ENCODE data around the gene TSEN34.
"Not testable (repeated sequence)": the region's sequence is repeated elsewhere in the genome, so short reads cannot be mapped to it uniquely, and the experiment has no call there.

Gene TSEN34

GRCh38 chr19:54218960-54219661 lies 28.0 kb downstream of the TSEN34 start:
- H2AFZ ChIP-seq: no peak overlapping the region
- H3K9me3 ChIP-seq (ENCODE audit: control insufficient read depth, low read length): no peaks in the 10 kb centered on the region
- no peaks in the 10 kb centered on the region for H3K79me2 ChIP-seq
- H3K36me3 ChIP-seq (ENCODE audit: control insufficient read depth, insufficient read depth, low read length): no peaks in the 10 kb centered on the region
- no peak overlapping the region for H3K4me3 ChIP-seq (ENCODE audit: low read depth, low read length)
- H3K27ac ChIP-seq: no peak overlapping the region
- no peaks in the 10 kb centered on the region for H3K27me3 ChIP-seq (ENCODE audit: control insufficient read depth, insufficient read depth, low read length)
- H3K4me1 ChIP-seq: no peaks in the 10 kb centered on the region
- no peak overlapping the region for H3K4me2 ChIP-seq (ENCODE audit: low read length)
- TF ChIP-seq CTCF (IDR thresholded peaks at IDR 0.05): no peak
- no peak overlapping the region for H3K9ac ChIP-seq

DNA sequence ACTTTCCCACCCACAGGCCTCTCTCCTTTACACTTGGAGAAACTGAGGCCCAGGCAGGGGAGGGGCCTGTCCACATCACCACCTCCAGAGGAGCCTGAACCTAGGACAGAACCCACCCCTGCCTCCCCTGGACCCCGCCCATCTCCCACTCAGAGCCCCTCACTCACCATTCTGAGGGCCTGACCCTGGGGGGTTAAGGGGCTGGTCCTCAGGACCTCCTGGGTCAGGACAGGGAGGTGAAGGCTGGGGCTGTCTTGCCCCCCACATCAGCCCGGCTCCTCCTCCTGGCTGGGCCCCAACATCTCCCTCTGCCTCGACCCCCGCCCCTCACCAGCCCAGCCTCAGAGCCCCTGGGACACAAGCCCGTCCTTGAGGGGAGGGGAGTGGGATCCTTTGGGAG lies 28.6 kb downstream of the TSEN34 start:
- H3K27ac ChIP-seq; H3K9ac ChIP-seq; H3K4me1 ChIP-seq; H3K9me3 ChIP-seq (ENCODE audit: control insufficient read depth, low read length); H3K4me2 ChIP-seq (ENCODE audit: low read length); H3K27me3 ChIP-seq (ENCODE audit: control insufficient read depth, insufficient read depth, low read length); H3K36me3 ChIP-seq (ENCODE audit: control insufficient read depth, insufficient read depth, low read length); H3K4me3 ChIP-seq (ENCODE audit: low read depth, low read length); H2AFZ ChIP-seq; H3K79me2 ChIP-seq: not testable (repeated sequence)

GRCh38 chr19:54221947-54222346 lies 30.8 kb downstream of the TSEN34 start:
- not testable (repeated sequence) for H3K4me2 ChIP-seq (ENCODE audit: low read length); H3K36me3 ChIP-seq (ENCODE audit: control insufficient read depth, insufficient read depth, low read length); H3K79me2 ChIP-seq; H3K9ac ChIP-seq; H3K27ac ChIP-seq; H3K4me3 ChIP-seq (ENCODE audit: low read depth, low read length); H3K9me3 ChIP-seq (ENCODE audit: control insufficient read depth, low read length); H3K4me1 ChIP-seq; H3K27me3 ChIP-seq (ENCODE audit: control insufficient read depth, insufficient read depth, low read length); H2AFZ ChIP-seq

GRCh38 chr19:54222474-54223276 lies 31.6 kb downstream of the TSEN34 start, which contains the start of gene LILRB3:
Gene LILRB3, minus strand, starts transcription at chr19:54223007. Its CDS starts 31 bp downstream, at chr19:54222976.
- H3K4me1 ChIP-seq; H3K27ac ChIP-seq; H3K36me3 ChIP-seq (ENCODE audit: control insufficient read depth, insufficient read depth, low read length); H3K4me2 ChIP-seq (ENCODE audit: low read length); H3K27me3 ChIP-seq (ENCODE audit: control insufficient read depth, insufficient read depth, low read length); H3K9ac ChIP-seq; H3K4me3 ChIP-seq (ENCODE audit: low read depth, low read length); H2AFZ ChIP-seq; H3K79me2 ChIP-seq; H3K9me3 ChIP-seq (ENCODE audit: control insufficient read depth, low read length): not testable (repeated sequence)

DNA sequence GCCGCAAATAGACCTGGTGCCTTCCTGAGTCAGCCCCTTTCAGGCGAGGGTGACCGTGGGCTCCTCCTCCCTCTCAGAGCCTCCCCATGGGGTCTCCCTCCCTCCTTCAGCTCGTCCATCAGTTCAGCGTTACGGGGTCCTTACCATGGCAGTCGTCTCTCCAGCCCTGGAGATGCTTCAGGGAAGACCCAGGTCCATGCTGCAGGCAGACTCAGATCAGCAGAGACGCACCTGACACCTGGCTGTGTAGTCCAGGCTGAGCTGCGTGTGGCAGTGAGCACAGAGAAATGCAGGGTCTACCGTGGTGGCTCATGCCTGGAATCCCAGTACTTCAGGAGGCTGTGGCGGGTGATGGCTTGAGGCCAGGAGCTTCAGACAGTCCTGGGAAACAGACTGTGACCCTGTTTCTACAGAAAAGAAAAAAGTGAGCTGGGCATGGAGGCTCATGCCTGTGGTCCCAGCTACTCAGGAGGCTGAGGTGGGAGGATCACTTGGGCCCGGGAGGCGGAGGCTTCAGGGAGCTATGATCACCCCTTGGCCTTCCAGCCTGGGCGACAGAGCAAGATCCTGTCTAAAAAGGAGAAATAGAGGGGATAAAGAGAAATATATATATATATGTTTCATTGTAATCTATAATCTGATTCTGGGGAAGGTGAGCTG lies 32.3 kb downstream of the TSEN34 start:
- H3K4me3 ChIP-seq (ENCODE audit: low read depth, low read length); H3K9me3 ChIP-seq (ENCODE audit: control insufficient read depth, low read length); H3K79me2 ChIP-seq; H3K4me1 ChIP-seq; H3K27ac ChIP-seq; H3K27me3 ChIP-seq (ENCODE audit: control insufficient read depth, insufficient read depth, low read length); H3K9ac ChIP-seq; H2AFZ ChIP-seq; H3K4me2 ChIP-seq (ENCODE audit: low read length); H3K36me3 ChIP-seq (ENCODE audit: control insufficient read depth, insufficient read depth, low read length): not testable (repeated sequence)

GRCh38 chr19:54223937-54224281 lies 32.8 kb downstream of the TSEN34 start:
- not testable (repeated sequence) for H3K36me3 ChIP-seq (ENCODE audit: control insufficient read depth, insufficient read depth, low read length); H3K9me3 ChIP-seq (ENCODE audit: control insufficient read depth, low read length); H3K4me1 ChIP-seq; H3K79me2 ChIP-seq; H3K27me3 ChIP-seq (ENCODE audit: control insufficient read depth, insufficient read depth, low read length); H2AFZ ChIP-seq; H3K4me3 ChIP-seq (ENCODE audit: low read depth, low read length); H3K27ac ChIP-seq; H3K4me2 ChIP-seq (ENCODE audit: low read length); H3K9ac ChIP-seq

- H3K4me2 ChIP-seq (ENCODE audit: low read length); H2AFZ ChIP-seq; H3K9me3 ChIP-seq (ENCODE audit: control insufficient read depth, low read length); H3K27me3 ChIP-seq (ENCODE audit: control insufficient read depth, insufficient read depth, low read length); H3K4me1 ChIP-seq; H3K36me3 ChIP-seq (ENCODE audit: control insufficient read depth, insufficient read depth, low read length); H3K79me2 ChIP-seq; H3K4me3 ChIP-seq (ENCODE audit: low read depth, low read length); H3K9ac ChIP-seq; H3K27ac ChIP-seq: not testable (repeated sequence)
These were observed 33.5 kb downstream of the TSEN34 start for GRCh38 chr19:54224619-54225018.

Data from parathyroid adenoma (tissue), 2 donors.